GM21360 (cell line): ENCODE data around the gene GPRC5C.

Experiments
- ATAC-seq: cut with Tn5 transposase; IDR thresholded peaks from one replicate; pipeline ENCODE4 v1.9.1; 2021; ENCODE audit warnings: mild to moderate bottlenecking, moderate library complexity; ENCODE audit not compliant: unreplicated experiment

The GPRC5C gene

GRCh38 chr17:74432766-74433391 lies 991 bp downstream of the GPRC5C start:
- no peak for ATAC-seq

GRCh38 chr17:74433421-74434121 lies 1.7 kb downstream of the GPRC5C start:
- ATAC-seq: no peak

GRCh38 chr17:74435775-74436359 lies 4.0 kb downstream of the GPRC5C start:
- no peak for ATAC-seq

GRCh38 chr17:74437702-74438101 lies 5.8 kb downstream of the GPRC5C start:
- ATAC-seq: no peak

- ATAC-seq: no peak
Observed at GRCh38 chr17:74439691-74440567, 8.0 kb downstream of the GPRC5C start.

- no peak for ATAC-seq
Observed at GRCh38 chr17:74441537-74441936, 9.6 kb downstream of the GPRC5C start.

GRCh38 chr17:74442291-74442669 lies 10.4 kb downstream of the GPRC5C start:
- ATAC-seq: no peak

- ATAC-seq: no peak
Observed at GRCh38 chr17:74442670-74443515, 11.0 kb downstream of the GPRC5C start.

- no peak for ATAC-seq
Observed at GRCh38 chr17:74443516-74444296, 11.8 kb downstream of the GPRC5C start.

- ATAC-seq: no peak
Observed at GRCh38 chr17:74444406-74444805, 12.5 kb downstream of the GPRC5C start.

- no peak for ATAC-seq
Observed at GRCh38 chr17:74445158-74445557, 13.3 kb downstream of the GPRC5C start.

- ATAC-seq: no peak
Observed at GRCh38 chr17:74446551-74447500, 14.9 kb downstream of the GPRC5C start.

- no peak for ATAC-seq
Observed at GRCh38 chr17:74447628-74448159, 15.8 kb downstream of the GPRC5C start.

- ATAC-seq: no peak
Observed at GRCh38 chr17:74448756-74449155, 16.9 kb downstream of the GPRC5C start.

- no peak for ATAC-seq
Observed at GRCh38 chr17:74449306-74449705, 17.4 kb downstream of the GPRC5C start.

- ATAC-seq: no peak
Observed at GRCh38 chr17:74449773-74450172, 17.9 kb downstream of the GPRC5C start.

GRCh38 chr17:74450231-74450630 lies 18.3 kb downstream of the GPRC5C start:
- no peak for ATAC-seq

GRCh38 chr17:74450925-74451403 lies 19.1 kb downstream of the GPRC5C start:
- no peak for ATAC-seq
